ENCODE data around the gene CFAP77.

CFAP77 gene

DNA sequence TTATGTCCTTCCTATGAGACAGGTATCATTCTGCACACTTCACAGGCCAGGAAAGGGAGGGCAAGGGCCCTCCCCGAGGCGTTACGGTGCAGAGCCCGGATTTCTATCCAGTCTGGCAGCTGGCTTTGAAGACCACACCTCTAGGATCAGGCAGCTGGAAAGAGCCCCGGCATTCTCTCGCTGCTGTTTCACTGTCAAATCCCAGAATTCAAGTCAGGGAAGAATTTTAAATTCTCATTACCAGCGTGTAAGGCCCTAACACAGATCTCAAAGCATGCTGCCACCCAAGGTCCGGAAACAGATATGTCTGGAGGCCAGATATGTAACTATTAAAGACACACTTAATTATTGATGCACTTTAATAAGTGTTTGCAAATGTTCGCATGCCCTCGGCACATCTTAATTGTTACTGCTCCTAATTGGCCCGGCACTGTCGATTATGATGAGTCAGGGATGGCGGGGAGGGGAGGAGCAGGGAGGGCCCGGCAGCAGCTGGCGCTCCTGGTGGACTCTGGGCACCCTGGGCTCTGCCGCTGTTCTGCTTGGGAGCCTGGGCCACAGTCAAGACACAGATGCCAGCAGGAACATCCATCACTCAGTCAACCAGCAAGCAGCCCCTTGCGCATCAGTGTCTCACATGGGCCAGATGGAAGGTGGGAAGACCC, 96.1 kb downstream of the CFAP77 start:
- TF ChIP-seq, protein P1, sequence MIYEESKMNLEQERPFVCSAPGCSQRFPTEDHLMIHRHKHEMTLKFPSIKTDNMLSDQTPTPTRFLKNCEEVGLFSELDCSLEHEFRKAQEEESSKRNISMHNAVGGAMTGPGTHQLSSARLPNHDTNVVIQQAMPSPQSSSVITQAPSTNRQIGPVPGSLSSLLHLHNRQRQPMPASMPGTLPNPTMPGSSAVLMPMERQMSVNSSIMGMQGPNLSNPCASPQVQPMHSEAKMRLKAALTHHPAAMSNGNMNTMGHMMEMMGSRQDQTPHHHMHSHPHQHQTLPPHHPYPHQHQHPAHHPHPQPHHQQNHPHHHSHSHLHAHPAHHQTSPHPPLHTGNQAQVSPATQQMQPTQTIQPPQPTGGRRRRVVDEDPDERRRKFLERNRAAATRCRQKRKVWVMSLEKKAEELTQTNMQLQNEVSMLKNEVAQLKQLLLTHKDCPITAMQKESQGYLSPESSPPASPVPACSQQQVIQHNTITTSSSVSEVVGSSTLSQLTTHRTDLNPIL (CRISPR knock-in tag; IDR thresholded peaks at IDR 0.05; ENCODE audit: low read depth) = no peak
- no peak for TF ChIP-seq ARNTL (CRISPR knock-in tag; IDR thresholded peaks at IDR 0.05; ENCODE audit: borderline replicate concordance, low read depth)
- no peak for TF ChIP-seq GLIS3 (CRISPR knock-in tag; IDR thresholded peaks at IDR 0.05)
- TF ChIP-seq RARB (CRISPR knock-in tag; IDR thresholded peaks at IDR 0.05) = no peak
- TF ChIP-seq, protein P2, sequence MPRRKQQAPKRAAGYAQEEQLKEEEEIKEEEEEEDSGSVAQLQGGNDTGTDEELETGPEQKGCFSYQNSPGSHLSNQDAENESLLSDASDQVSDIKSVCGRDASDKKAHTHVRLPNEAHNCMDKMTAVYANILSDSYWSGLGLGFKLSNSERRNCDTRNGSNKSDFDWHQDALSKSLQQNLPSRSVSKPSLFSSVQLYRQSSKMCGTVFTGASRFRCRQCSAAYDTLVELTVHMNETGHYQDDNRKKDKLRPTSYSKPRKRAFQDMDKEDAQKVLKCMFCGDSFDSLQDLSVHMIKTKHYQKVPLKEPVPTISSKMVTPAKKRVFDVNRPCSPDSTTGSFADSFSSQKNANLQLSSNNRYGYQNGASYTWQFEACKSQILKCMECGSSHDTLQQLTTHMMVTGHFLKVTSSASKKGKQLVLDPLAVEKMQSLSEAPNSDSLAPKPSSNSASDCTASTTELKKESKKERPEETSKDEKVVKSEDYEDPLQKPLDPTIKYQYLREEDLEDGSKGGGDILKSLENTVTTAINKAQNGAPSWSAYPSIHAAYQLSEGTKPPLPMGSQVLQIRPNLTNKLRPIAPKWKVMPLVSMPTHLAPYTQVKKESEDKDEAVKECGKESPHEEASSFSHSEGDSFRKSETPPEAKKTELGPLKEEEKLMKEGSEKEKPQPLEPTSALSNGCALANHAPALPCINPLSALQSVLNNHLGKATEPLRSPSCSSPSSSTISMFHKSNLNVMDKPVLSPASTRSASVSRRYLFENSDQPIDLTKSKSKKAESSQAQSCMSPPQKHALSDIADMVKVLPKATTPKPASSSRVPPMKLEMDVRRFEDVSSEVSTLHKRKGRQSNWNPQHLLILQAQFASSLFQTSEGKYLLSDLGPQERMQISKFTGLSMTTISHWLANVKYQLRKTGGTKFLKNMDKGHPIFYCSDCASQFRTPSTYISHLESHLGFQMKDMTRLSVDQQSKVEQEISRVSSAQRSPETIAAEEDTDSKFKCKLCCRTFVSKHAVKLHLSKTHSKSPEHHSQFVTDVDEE (CRISPR knock-in tag; IDR thresholded peaks at IDR 0.05) = no peak
- no peak for TF ChIP-seq ZFP3 (CRISPR knock-in tag; IDR thresholded peaks at IDR 0.05)
- no peak for TF ChIP-seq ESRRG (CRISPR knock-in tag; IDR thresholded peaks at IDR 0.05)
- TF ChIP-seq, protein P3, sequence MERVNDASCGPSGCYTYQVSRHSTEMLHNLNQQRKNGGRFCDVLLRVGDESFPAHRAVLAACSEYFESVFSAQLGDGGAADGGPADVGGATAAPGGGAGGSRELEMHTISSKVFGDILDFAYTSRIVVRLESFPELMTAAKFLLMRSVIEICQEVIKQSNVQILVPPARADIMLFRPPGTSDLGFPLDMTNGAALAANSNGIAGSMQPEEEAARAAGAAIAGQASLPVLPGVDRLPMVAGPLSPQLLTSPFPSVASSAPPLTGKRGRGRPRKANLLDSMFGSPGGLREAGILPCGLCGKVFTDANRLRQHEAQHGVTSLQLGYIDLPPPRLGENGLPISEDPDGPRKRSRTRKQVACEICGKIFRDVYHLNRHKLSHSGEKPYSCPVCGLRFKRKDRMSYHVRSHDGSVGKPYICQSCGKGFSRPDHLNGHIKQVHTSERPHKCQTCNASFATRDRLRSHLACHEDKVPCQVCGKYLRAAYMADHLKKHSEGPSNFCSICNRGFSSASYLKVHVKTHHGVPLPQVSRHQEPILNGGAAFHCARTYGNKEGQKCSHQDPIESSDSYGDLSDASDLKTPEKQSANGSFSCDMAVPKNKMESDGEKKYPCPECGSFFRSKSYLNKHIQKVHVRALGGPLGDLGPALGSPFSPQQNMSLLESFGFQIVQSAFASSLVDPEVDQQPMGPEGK (CRISPR knock-in tag; IDR thresholded peaks at IDR 0.05; ENCODE audit: borderline replicate concordance) = no peak
- no peak for TF ChIP-seq ZNF8 (CRISPR knock-in tag; IDR thresholded peaks at IDR 0.05)
- no peak for TF ChIP-seq ZNF565 (CRISPR knock-in tag; conservative IDR thresholded peaks at IDR 0.05; ENCODE audit: low read depth)
- no peak for TF ChIP-seq BACH2 (CRISPR knock-in tag; IDR thresholded peaks at IDR 0.05; ENCODE audit: borderline replicate concordance)
- TF ChIP-seq, protein P4, sequence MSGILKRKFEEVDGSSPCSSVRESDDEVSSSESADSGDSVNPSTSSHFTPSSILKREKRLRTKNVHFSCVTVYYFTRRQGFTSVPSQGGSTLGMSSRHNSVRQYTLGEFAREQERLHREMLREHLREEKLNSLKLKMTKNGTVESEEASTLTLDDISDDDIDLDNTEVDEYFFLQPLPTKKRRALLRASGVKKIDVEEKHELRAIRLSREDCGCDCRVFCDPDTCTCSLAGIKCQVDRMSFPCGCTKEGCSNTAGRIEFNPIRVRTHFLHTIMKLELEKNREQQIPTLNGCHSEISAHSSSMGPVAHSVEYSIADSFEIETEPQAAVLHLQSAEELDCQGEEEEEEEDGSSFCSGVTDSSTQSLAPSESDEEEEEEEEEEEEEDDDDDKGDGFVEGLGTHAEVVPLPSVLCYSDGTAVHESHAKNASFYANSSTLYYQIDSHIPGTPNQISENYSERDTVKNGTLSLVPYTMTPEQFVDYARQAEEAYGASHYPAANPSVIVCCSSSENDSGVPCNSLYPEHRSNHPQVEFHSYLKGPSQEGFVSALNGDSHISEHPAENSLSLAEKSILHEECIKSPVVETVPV (CRISPR knock-in tag; IDR thresholded peaks at IDR 0.05) = no peak
- TF ChIP-seq TCF4 (CRISPR knock-in tag; IDR thresholded peaks at IDR 0.05; ENCODE audit: borderline replicate concordance) = no peak
- TF ChIP-seq TOX (CRISPR knock-in tag; IDR thresholded peaks at IDR 0.05; ENCODE audit: borderline replicate concordance) = no peak
- no peak for TF ChIP-seq ZFP30 (CRISPR knock-in tag; IDR thresholded peaks at IDR 0.05)
- no peak for TF ChIP-seq ZNF70 (CRISPR knock-in tag; IDR thresholded peaks at IDR 0.05)
- TF ChIP-seq PPARA (CRISPR knock-in tag; IDR thresholded peaks at IDR 0.05; ENCODE audit: borderline replicate concordance) = no peak
- TF ChIP-seq ISL1 (CRISPR knock-in tag; IDR thresholded peaks at IDR 0.05) = no peak
- no peak for TF ChIP-seq CSDC2 (CRISPR knock-in tag; IDR thresholded peaks at IDR 0.05)
- no peak for TF ChIP-seq ZC3H10 (CRISPR knock-in tag; IDR thresholded peaks at IDR 0.05)
- ATAC-seq = no peak

DNA sequence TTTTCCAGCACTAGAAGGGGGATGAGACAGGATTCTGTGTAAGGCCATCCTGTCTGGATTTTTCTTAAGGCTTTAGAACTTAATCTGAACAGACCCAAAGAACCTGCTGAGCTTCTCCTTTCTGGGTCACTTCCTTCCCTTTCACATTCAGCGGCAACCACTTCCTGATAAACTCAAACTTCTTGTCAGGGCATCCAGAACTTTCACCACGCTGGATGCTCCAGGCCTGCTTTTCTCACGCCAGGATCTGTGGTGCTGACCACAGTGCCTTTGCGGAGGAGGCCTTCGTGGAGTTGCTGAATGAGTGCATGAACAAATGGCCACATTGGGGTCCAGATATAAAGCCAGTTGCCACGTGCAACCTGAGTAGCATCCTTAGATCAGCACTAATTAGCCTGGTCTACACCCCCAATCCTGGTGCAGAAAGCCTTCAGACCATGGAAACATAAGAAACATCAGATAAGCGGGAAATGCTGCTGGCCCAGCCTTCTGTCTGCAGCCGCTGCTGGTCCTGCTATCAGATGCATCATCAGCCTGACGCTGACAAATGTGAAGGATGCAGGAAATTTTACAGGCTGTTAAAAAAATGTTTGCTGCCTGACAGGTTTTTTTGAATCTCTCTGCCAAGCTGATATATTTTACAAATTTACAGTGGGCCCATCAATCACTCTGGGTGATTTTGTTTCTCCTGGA, 97.1 kb downstream of the CFAP77 start:
- TF ChIP-seq TCF4 (CRISPR knock-in tag; IDR thresholded peaks at IDR 0.05; ENCODE audit: borderline replicate concordance) (0 out of 2 replicates have a peak, but pooled peaks have one; percentile 36), ESRRG (CRISPR knock-in tag; IDR thresholded peaks at IDR 0.05) (no peak)
- ATAC-seq = no peak; the same call in 2 of the 3 replicates

DNA sequence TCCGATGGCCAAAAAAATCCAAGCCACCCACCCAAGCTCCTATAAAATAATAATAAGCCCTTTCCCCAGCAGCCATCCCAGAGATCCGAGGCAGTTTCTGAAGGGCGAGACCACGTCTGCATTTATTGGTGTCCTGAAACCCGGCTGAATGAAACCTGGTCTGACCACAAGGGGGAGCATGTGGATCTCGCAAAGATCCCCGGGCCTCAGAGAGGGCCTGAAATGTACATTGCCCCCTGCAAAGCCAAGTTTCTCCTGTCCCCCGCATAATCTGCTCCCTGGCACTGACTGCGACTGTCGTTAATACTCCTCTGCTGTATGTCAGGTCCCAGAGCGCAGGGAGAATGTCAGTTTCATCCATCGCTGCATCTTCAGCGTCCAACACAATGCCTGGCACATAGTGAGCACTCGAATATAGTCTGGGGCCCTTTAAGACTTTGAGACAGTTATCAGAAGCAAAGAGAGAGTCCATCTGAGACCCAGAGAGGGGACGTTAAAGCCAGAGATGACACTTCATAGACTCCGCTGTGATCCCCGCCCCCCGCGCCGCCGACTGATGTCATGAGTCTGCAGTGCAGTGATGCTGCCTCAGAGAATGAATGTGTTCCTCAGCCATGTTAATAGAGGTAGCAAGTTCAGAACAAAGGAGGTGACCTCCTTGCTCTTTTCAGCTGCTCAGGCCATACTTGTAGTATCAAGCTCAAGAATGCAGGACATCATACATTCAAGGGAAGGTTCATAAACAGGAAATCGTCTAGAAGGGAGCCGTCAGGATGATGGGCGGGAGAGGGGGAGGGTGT, 97.9 kb downstream of the CFAP77 start:
- peak; percentile 96 for ATAC-seq
- no peak for TF ChIP-seq CSDC2 (CRISPR knock-in tag; IDR thresholded peaks at IDR 0.05)
- TF ChIP-seq ZNF70 (CRISPR knock-in tag; IDR thresholded peaks at IDR 0.05) = peak; percentile 99

Measured in SK-N-SH treated with all-trans-retinoic acid at 6 μM for 48 hours (cell line).